GM12892 (cell line): ENCODE measurements around the gene C1GALT1.

Experiments
- DNase-seq: peaks from one replicate; pipeline ENCODE4 v3.0.0; 2011; ENCODE audit not compliant: insufficient read length
- FAIRE-seq: peaks from 2 replicates; lab custom pipeline; 2011; peaks lifted over from hg19 to GRCh38; lab: Jason Lieb, UNC
- POLR2A ChIP-seq: IDR thresholded peaks from 2 replicates; pipeline ENCODE4 v1.6.1; 2011; ENCODE audit warnings: low read depth, low read length, control low read depth
- POLR2AphosphoS5 ChIP-seq: IDR thresholded peaks from 2 replicates; pipeline ENCODE4 v1.6.1; 2011; ENCODE audit warnings: low read depth, low read length, control low read depth
- TAF1 ChIP-seq: IDR thresholded peaks from 2 replicates; pipeline ENCODE4 v1.6.1; 2011; ENCODE audit warnings: low read depth, mild to moderate bottlenecking, control low read depth, low read length, borderline replicate concordance

Gene C1GALT1

GRCh38 chr7:7209412-7210050 lies 27.2 kb downstream of the C1GALT1 start:
- DNase-seq (no peak), FAIRE-seq (no peak)
- TF ChIP-seq POLR2AphosphoS5: no peak
- TF ChIP-seq TAF1: no peak
- TF ChIP-seq POLR2A: no peak

- DNase-seq (no peak), FAIRE-seq (no peak)
- TF ChIP-seq POLR2AphosphoS5 (no peak), TAF1 (no peak), POLR2A (no peak)
These were observed 28.3 kb downstream of the C1GALT1 start for GRCh38 chr7:7210475-7211237.

DNA sequence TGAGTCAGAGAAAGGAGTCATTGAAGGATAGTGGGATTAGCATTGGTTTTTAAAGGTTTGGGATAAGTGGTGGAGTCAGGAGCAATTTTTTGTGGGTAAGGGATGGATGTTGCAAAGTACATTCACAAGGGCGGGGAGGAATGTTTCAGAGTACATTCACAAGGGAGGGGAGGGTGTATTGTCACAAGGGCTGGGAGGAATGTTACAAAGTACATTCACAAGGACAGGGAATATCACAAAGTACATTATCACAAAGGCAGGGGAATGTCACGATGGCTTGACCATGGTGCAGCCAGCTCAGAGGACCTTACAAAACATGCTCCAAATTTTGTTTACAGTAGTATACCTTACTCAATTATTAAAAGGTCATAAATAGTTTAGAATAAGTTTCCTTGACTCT lies 30.3 kb downstream of the C1GALT1 start:
- FAIRE-seq (no peak), DNase-seq (no peak)
- TF ChIP-seq POLR2AphosphoS5: no peak
- no peak for TF ChIP-seq TAF1
- TF ChIP-seq POLR2A: no peak

- no peak for FAIRE-seq
- TF ChIP-seq POLR2A: no peak
- no peak for TF ChIP-seq POLR2AphosphoS5
- no peak for TF ChIP-seq TAF1
- no peak for DNase-seq
These were observed 32.3 kb downstream of the C1GALT1 start for GRCh38 chr7:7214398-7215347.

GRCh38 chr7:7216279-7216678 lies 33.9 kb downstream of the C1GALT1 start:
- peak; percentile 46 for FAIRE-seq
- TF ChIP-seq POLR2AphosphoS5 (no peak), TAF1 (no peak), POLR2A (no peak)
- no peak for DNase-seq

- DNase-seq (no peak), FAIRE-seq (no peak)
- no peak for TF ChIP-seq TAF1
- no peak for TF ChIP-seq POLR2AphosphoS5
- no peak for TF ChIP-seq POLR2A
These were observed 36.9 kb downstream of the C1GALT1 start for GRCh38 chr7:7219216-7219615.

DNA sequence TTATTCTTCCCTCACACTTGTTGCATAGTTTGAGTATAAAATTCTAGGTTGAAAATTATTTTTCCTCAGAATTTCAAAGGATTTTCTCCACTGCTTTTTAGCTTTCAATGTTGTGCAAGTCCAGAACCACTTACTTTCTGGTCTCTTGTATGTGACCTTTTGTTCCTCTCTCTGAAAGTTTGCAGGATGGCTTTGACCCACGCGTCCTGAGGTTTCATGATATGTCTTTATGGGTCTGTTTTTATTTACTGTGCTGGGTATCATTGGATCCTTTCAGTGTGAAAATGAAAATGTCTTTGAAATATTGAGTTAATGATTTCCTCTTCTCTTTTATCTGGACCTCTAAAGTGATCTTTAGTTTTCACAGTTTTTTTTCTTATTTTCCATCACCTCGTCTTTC lies 38.5 kb downstream of the C1GALT1 start:
- FAIRE-seq (no peak), DNase-seq (no peak)
- TF ChIP-seq POLR2A (no peak), TAF1 (no peak)

- no peak for FAIRE-seq
- TF ChIP-seq TAF1: no peak
- TF ChIP-seq POLR2AphosphoS5: no peak
- no peak for TF ChIP-seq POLR2A
- DNase-seq: no peak
These were observed 39.3 kb downstream of the C1GALT1 start for GRCh38 chr7:7221599-7222038.

GRCh38 chr7:7223250-7223649 lies 40.9 kb downstream of the C1GALT1 start:
- DNase-seq (no peak), FAIRE-seq (no peak)
- TF ChIP-seq TAF1 (no peak), POLR2AphosphoS5 (no peak), POLR2A (no peak)

- no peak for DNase-seq
- FAIRE-seq: no peak
- no peak for TF ChIP-seq TAF1
- no peak for TF ChIP-seq POLR2AphosphoS5
- TF ChIP-seq POLR2A: no peak
These were observed 44.1 kb downstream of the C1GALT1 start for GRCh38 chr7:7226407-7226806.

DNA sequence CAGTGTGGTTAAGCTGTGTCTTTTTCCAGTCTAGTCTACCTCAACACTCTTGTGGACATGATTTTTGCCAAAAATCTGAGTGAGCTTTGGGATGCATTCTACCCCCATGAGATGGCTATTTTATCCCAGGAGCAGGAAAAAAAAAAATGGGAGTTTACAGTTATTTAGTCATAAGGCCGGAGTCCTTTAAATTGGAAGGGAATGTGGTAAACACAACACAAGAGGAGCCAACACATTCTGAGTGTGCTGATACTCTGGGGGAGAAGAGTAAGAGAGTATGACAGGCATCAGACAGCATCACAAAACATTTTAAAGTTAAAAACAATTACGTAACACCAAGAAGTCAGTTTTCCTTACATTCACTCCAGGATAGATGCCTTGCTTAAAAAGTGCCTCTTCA lies 46.1 kb downstream of the C1GALT1 start:
- FAIRE-seq (no peak), DNase-seq (no peak)
- TF ChIP-seq TAF1: no peak
